Ascending aorta (tissue), 2 donors: ENCODE data around the gene MIGA2. TPM values are rescaled to one million over a fixed set of nuclear protein-coding genes. Genes with fewer than 3 reads are reported as not detected.
"Not testable (repeated sequence)": the region's sequence is repeated elsewhere in the genome, so short reads cannot be mapped to it uniquely, and the experiment has no call there.

Experiments
- DNase-seq, 2 donors: peaks; one replicate each; pipeline ENCODE4 v3.0.0-alpha.2; 2019; ENCODE audit warnings: low spot score in 2 of 2
- H3K27ac ChIP-seq, 2 donors: fragments of 200-600 bp; sonication (generic); one replicate each; pipeline ENCODE4 v1.5.1; 2016 to 2017; ENCODE audit warnings: mild to moderate bottlenecking in 1 of 2
- H3K27me3 ChIP-seq: fragments of 200-600 bp; sonication (generic); one replicate; pipeline ENCODE4 v1.5.1; 2017
- H3K36me3 ChIP-seq, 2 donors: fragments of 200-600 bp; sonication (generic); one replicate each; pipeline ENCODE4 v1.5.1; 2016
- H3K4me1 ChIP-seq, 2 donors: fragments of 200-600 bp; sonication (generic); one replicate each; pipeline ENCODE4 v1.5.1; 2016 to 2017; ENCODE audit warnings: mild to moderate bottlenecking in 1 of 2
- H3K4me3 ChIP-seq, 2 donors: fragments of 200-600 bp; sonication (generic); one replicate each; pipeline ENCODE4 v1.5.1; 2016 to 2017; ENCODE audit warnings: mild to moderate bottlenecking in 1 of 2
- H3K9me3 ChIP-seq, 2 donors: fragments of 200-600 bp; sonication (generic); one replicate each; pipeline ENCODE4 v1.5.1; 2016
- intact Hi-C: fragments of 100-400 bp; cut with DNase I; formaldehyde crosslinking; loops from one replicate; pipeline ENCODE4 v1.15.1; 2023
- total RNA-seq: library from RNA; depleted of rRNA; stranded (reverse); fragments of >200 nt; gene quantifications from one replicate; pipeline ENCODE4 v1.1.0, GENCODE V29; 2016
- TF ChIP-seq, protein P1 (sequence below), 3 experiments: fragments of 200-600 bp in 2 of 3; fragments of 450-650 bp in 1 of 3; sonication (generic) in 2 of 3; IDR thresholded peaks; one replicate each; pipeline ENCODE4 v1.5.1; 2016 to 2019; ENCODE audit warnings: antibody characterized with exemption in 3 of 3, mild to moderate bottlenecking in 1 of 3, moderate library complexity in 1 of 3

The MIGA2 gene
- total RNA-seq, 1 donor from 2014 or later: 39.9 TPM

DNA sequence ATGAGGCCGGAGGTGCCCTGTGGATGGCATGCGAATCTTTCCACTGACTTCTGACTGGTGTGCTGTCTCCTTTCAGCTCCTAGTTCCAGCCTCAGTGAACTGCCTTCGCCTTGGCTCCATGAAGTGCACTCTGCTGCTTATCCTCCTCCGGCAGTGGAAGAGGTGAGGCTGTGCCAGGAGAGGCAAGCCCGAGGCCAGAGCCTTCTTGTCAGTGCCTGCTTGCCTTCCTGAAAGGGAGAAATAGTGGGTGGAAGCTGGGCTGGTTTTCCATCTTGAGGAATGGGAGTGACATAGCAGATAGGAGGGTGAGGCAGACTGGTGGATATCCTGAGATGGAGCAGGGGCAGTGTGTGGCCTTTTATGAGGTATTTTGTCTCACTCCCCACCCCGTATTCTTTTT, 38.0 kb upstream of the MIGA2 start:
- H3K27me3 ChIP-seq: no peaks in the 10 kb centered on the region

DNA sequence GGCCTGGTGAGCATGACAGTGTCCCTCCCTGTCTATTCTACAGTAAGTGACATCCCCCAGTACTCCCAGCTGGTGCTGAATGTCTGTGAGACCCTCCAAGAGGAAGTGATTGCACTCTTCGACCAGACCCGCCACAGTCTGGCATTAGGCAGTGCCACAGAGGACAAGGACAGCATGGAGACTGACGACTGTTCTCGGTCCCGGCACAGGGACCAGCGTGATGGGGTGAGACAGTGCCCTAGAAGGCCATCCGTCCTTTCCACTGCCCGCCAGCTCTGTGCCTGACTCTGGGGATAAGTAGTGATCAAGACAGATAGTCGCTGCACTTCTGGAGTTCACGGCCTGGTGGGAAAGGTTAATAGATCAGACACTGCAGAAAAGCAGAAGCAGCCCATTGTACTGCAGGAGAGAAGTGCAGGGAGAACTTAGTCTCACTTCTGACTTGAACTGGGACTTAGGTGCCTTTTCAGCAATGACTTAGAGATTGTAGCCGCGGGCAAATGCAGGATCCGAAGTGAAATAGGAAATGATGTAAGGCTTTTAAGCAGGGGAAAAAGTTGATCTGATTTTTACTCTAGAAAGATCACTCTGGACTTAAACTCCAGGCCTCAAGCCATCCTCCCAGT, 36.7 kb upstream of the MIGA2 start:
- Histone ChIP-seq H3K27me3 (no peaks in the 10 kb centered on the region), H3K27ac (no peak overlapping the region), H3K9me3 (no peaks in the 10 kb centered on the region), H3K4me3 (no peak overlapping the region), H3K4me1 (no peaks in the 10 kb centered on the region), H3K36me3 (peaks cover 86 to 89% of the 10 kb centered on the region in 2 donors)
- no peak for DNase-seq
- intact Hi-C loops: no loop called here
- TF ChIP-seq, protein P1, sequence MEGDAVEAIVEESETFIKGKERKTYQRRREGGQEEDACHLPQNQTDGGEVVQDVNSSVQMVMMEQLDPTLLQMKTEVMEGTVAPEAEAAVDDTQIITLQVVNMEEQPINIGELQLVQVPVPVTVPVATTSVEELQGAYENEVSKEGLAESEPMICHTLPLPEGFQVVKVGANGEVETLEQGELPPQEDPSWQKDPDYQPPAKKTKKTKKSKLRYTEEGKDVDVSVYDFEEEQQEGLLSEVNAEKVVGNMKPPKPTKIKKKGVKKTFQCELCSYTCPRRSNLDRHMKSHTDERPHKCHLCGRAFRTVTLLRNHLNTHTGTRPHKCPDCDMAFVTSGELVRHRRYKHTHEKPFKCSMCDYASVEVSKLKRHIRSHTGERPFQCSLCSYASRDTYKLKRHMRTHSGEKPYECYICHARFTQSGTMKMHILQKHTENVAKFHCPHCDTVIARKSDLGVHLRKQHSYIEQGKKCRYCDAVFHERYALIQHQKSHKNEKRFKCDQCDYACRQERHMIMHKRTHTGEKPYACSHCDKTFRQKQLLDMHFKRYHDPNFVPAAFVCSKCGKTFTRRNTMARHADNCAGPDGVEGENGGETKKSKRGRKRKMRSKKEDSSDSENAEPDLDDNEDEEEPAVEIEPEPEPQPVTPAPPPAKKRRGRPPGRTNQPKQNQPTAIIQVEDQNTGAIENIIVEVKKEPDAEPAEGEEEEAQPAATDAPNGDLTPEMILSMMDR (IDR thresholded peaks at IDR 0.05): no peak

More for the DNA sequence above, 38.0 kb upstream of the MIGA2 start:
- no peaks in the 10 kb centered on the region for H3K4me1 ChIP-seq
- intact Hi-C loops: no loop called here
- no peak overlapping the region for H3K4me3 ChIP-seq
- TF ChIP-seq, protein P1 (IDR thresholded peaks at IDR 0.05): no peak
- H3K36me3 ChIP-seq: peaks cover 92 to 98% of the 10 kb centered on the region in 2 donors
- DNase-seq: no peak
- H3K27ac ChIP-seq: no peak overlapping the region
- no peaks in the 10 kb centered on the region for H3K9me3 ChIP-seq

DNA sequence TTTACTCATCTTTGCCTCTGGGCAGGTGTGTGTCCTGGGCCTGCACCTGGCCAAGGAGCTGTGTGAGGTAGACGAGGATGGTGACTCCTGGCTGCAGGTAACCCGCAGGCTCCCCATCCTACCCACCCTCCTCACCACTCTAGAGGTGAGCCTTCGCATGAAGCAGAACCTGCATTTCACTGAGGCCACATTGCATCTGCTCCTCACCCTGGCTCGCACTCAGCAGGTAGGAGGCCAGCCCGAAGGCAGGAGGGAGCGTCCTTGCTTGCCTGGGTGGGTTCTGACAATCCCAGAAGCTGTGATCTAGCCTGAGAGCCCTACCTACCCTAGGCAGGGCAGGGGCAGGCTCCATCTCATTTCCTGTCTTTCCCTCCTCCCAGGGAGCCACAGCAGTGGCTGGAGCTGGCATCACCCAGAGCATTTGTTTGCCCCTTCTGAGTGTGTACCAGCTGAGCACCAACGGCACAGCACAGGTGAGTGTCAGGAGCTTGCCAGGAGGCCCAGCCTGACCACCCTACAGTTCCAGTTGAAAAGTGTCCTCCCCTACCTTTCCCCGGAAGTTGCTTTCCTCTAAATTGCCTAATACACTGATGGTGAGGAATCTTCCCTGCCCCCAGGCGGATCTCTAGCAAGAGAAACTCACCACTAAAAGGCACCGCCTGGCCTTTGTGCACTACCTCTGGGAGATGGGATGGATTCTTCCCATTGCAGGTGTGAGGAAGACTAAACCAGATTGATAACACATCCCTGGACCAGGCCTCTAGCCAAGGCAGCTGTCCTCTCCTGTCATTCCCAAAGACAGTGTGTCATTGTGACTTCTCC, 34.7 kb upstream of the MIGA2 start:
- DNase-seq: no peak
- Histone ChIP-seq H3K36me3 (peaks cover 76 to 86% of the 10 kb centered on the region in 2 donors), H3K9me3 (no peaks in the 10 kb centered on the region), H3K27me3 (no peaks in the 10 kb centered on the region), H3K27ac (peak overlapping the region in 1 of 2 donors; percentile 3), H3K4me1 (peaks cover 0 to 3% of the 10 kb centered on the region in 2 donors), H3K4me3 (no peak overlapping the region)
- TF ChIP-seq, protein P1 (IDR thresholded peaks at IDR 0.05): no peak
- intact Hi-C loops: no loop called here

DNA sequence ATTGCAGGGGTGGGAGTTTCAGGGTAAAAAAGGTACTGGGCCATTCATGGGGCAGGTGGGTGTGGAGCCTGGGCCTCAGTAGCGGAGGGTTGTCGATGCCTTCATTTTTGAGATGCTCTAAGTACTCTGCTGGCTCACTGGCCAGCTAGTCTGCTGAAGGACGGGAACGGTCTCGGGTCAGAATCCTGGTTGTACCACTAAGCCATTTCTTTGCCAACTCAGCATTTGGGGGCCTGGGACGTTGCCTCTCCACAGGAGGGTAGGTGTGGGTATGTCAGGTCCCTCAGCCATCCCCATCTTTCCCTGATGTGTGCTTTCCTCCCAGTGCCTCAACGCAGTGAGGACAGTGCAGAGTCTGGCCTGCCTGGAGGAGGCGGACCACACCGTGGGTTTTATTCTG, 33.4 kb upstream of the MIGA2 start:
- Histone ChIP-seq H3K4me3 (no peak overlapping the region), H3K36me3 (peaks cover 65 to 74% of the 10 kb centered on the region in 2 donors), H3K27me3 (no peaks in the 10 kb centered on the region), H3K4me1 (peaks cover 0 to 15% of the 10 kb centered on the region in 2 donors), H3K27ac (no peak overlapping the region), H3K9me3 (no peaks in the 10 kb centered on the region)
- intact Hi-C loops: no loop called here
- TF ChIP-seq, protein P1 (IDR thresholded peaks at IDR 0.05): no peak
- no peak for DNase-seq

GRCh38 chr9:129004173-129004572, 32.3 kb upstream of the MIGA2 start:
- intact Hi-C loops, H3K27ac ChIP-seq, DNase-seq, H3K27me3 ChIP-seq, H3K4me3 ChIP-seq, H3K9me3 ChIP-seq: not testable (repeated sequence)
- H3K36me3 ChIP-seq: peaks cover 58 to 74% of the 10 kb centered on the region in 2 donors
- H3K4me1 ChIP-seq: peaks cover 0 to 18% of the 10 kb centered on the region in 2 donors
